ENCODE measurements around the gene NPR1. TPM values are rescaled to one million over a fixed set of nuclear protein-coding genes. Genes with fewer than 3 reads are reported as not detected.

NPR1 gene
- total and polyA plus RNA-seq, 2 of the 13 experiments (the other 11 are each of a cell fraction or from before 2014, with no cell fraction given) = not detected

- TF ChIP-seq KLF9 (CRISPR knock-in tag; IDR thresholded peaks at IDR 0.05; ENCODE audit: low read depth) (no peak), ZFP36 (IDR thresholded peaks at IDR 0.05; ENCODE audit: borderline replicate concordance, low read depth, low read length, partially characterized antibody) (no peak), ZNF770 (CRISPR knock-in tag; IDR thresholded peaks at IDR 0.05) (peak; percentile 49), MTF2 (CRISPR knock-in tag; IDR thresholded peaks at IDR 0.05; ENCODE audit: borderline replicate concordance) (no peak), PRMT3 (CRISPR knock-in tag; IDR thresholded peaks at IDR 0.05; ENCODE audit: borderline replicate concordance, low read depth) (no peak), HOXA3 (CRISPR knock-in tag; IDR thresholded peaks at IDR 0.05) (peak; percentile 77), ZNF207 (IDR thresholded peaks at IDR 0.05; ENCODE audit: borderline replicate concordance) (no peak), RFX5 (IDR thresholded peaks at IDR 0.05; ENCODE audit: low read depth, low read length) (peak; percentile 94), NFKBIZ (CRISPR knock-in tag; IDR thresholded peaks at IDR 0.05) (0 out of 2 replicates have a peak, but pooled peaks have one; percentile 24), ZMAT5 (CRISPR knock-in tag; IDR thresholded peaks at IDR 0.05; ENCODE audit: borderline replicate concordance, low read depth) (no peak), MED1 (CRISPR knock-in tag; IDR thresholded peaks at IDR 0.05) (peak; percentile 58; the same call in 1 of the 2 replicates), ZNF263 (CRISPR knock-in tag; IDR thresholded peaks at IDR 0.05) (0 out of 2 replicates have a peak, but pooled peaks have one; percentile 40), NCOA1 (CRISPR knock-in tag; IDR thresholded peaks at IDR 0.05) (0 out of 2 replicates have a peak, but pooled peaks have one; percentile 41), HOXD1 (CRISPR knock-in tag; IDR thresholded peaks at IDR 0.05) (no peak), ZNF816 (CRISPR knock-in tag; IDR thresholded peaks at IDR 0.05; ENCODE audit: borderline replicate concordance) (0 out of 2 replicates have a peak, but pooled peaks have one; percentile 72), ERF (CRISPR knock-in tag; IDR thresholded peaks at IDR 0.05) (peak; percentile 83; the same call in 1 of the 2 replicates), CBX1 (IDR thresholded peaks at IDR 0.05; ENCODE audit: low read depth) (no peak), SUZ12 (IDR thresholded peaks at IDR 0.05; ENCODE audit: low read depth, low read length) (no peak), ZNF282 (IDR thresholded peaks at IDR 0.05; ENCODE audit: partially characterized antibody) (no peak), ZUFSP (CRISPR knock-in tag; IDR thresholded peaks at IDR 0.05; ENCODE audit: borderline replicate concordance) (no peak)
- TF ChIP-seq, protein P1, sequence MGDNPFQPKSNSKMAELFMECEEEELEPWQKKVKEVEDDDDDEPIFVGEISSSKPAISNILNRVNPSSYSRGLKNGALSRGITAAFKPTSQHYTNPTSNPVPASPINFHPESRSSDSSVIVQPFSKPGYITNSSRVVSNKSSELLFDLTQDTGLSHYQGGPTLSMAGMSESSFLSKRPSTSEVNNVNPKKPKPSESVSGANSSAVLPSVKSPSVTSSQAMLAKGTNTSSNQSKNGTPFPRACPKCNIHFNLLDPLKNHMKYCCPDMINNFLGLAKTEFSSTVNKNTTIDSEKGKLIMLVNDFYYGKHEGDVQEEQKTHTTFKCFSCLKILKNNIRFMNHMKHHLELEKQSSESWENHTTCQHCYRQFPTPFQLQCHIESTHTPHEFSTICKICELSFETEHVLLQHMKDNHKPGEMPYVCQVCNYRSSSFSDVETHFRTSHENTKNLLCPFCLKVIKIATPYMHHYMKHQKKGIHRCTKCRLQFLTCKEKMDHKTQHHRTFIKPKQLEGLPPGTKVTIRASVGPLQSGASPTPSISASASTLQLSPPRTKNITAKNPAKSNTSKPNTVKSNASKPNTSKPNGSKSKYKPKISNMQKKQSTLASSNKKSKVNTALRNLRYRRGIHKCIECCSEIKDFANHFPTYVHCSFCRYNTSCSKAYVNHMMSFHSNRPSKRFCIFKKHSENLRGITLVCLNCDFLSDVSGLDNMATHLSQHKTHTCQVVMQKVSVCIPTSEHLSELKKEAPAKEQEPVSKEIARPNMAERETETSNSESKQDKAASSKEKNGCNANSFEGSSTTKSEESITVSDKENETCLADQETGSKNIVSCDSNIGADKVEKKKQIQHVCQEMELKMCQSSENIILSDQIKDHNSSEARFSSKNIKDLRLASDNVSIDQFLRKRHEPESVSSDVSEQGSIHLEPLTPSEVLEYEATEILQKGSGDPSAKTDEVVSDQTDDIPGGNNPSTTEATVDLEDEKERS (CRISPR knock-in tag; IDR thresholded peaks at IDR 0.05) = no peak
- TF ChIP-seq, protein P2, sequence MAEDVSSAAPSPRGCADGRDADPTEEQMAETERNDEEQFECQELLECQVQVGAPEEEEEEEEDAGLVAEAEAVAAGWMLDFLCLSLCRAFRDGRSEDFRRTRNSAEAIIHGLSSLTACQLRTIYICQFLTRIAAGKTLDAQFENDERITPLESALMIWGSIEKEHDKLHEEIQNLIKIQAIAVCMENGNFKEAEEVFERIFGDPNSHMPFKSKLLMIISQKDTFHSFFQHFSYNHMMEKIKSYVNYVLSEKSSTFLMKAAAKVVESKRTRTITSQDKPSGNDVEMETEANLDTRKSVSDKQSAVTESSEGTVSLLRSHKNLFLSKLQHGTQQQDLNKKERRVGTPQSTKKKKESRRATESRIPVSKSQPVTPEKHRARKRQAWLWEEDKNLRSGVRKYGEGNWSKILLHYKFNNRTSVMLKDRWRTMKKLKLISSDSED (CRISPR knock-in tag; IDR thresholded peaks at IDR 0.05) = no peak
Measured at GRCh38 chr1:153670859-153671627, 7.4 kb upstream of the NPR1 start, which contains the start of gene ILF2 (continued).

Data from HepG2 (cell line).